Nephron progenitor cell (in vitro differentiated cells): ENCODE data around the gene PLEKHO1.

ENCODE experiments used
- DNase-seq: peaks from one replicate; pipeline ENCODE4 v3.0.0; 2021
- H3K27ac Mint-ChIP-seq: 2 replicates; pipeline ENCODE4 v1.8.0; 2021; ENCODE audit warnings: mild to moderate bottlenecking, moderate library complexity, mixed read lengths
- H3K27me3 Mint-ChIP-seq: 2 replicates; pipeline ENCODE4 v1.8.0; 2021; ENCODE audit warnings: mild to moderate bottlenecking, low read depth, mixed read lengths; ENCODE audit not compliant: poor library complexity
- H3K36me3 Mint-ChIP-seq: 2 replicates; pipeline ENCODE4 v1.8.0; 2021; ENCODE audit warnings: low read depth, mixed read lengths
- H3K4me1 Mint-ChIP-seq: 2 replicates; pipeline ENCODE4 v1.8.0; 2021; ENCODE audit warnings: mixed read lengths
- H3K4me3 Mint-ChIP-seq: 2 replicates; pipeline ENCODE4 v1.8.0; 2021; ENCODE audit warnings: mild to moderate bottlenecking, moderate library complexity, mixed read lengths
- H3K9me3 Mint-ChIP-seq: 2 replicates; pipeline ENCODE4 v1.8.0; 2021; ENCODE audit warnings: mild to moderate bottlenecking, moderate library complexity, mixed read lengths
- TF ChIP-seq, protein P1 (sequence below): fragments of 200-600 bp; sonication (generic); IDR thresholded peaks from 2 replicates; pipeline ENCODE4 v1.5.0; 2021; ENCODE audit warnings: antibody characterized with exemption

Gene PLEKHO1

GRCh38 chr1:150151291-150152181, 1.8 kb downstream of the PLEKHO1 start:
- Mint-ChIP-seq H3K27ac (peak overlapping the region; percentile 97), H3K9me3 (no peaks in the 10 kb centered on the region), H3K4me3 (peak overlapping the region; percentile 97), H3K27me3 (no peaks in the 10 kb centered on the region), H3K4me1 (peaks cover 82% of the 10 kb centered on the region), H3K36me3 (peaks cover 42% of the 10 kb centered on the region)
- DNase-seq: no peak
- TF ChIP-seq, protein P1, sequence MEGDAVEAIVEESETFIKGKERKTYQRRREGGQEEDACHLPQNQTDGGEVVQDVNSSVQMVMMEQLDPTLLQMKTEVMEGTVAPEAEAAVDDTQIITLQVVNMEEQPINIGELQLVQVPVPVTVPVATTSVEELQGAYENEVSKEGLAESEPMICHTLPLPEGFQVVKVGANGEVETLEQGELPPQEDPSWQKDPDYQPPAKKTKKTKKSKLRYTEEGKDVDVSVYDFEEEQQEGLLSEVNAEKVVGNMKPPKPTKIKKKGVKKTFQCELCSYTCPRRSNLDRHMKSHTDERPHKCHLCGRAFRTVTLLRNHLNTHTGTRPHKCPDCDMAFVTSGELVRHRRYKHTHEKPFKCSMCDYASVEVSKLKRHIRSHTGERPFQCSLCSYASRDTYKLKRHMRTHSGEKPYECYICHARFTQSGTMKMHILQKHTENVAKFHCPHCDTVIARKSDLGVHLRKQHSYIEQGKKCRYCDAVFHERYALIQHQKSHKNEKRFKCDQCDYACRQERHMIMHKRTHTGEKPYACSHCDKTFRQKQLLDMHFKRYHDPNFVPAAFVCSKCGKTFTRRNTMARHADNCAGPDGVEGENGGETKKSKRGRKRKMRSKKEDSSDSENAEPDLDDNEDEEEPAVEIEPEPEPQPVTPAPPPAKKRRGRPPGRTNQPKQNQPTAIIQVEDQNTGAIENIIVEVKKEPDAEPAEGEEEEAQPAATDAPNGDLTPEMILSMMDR: no peak

GRCh38 chr1:150152182-150152536, 2.4 kb downstream of the PLEKHO1 start:
- Mint-ChIP-seq H3K27me3 (no peaks in the 10 kb centered on the region), H3K27ac (peak overlapping the region; percentile 97), H3K4me3 (peak overlapping the region; percentile 97), H3K9me3 (no peaks in the 10 kb centered on the region), H3K4me1 (peaks cover 82% of the 10 kb centered on the region), H3K36me3 (peaks cover 48% of the 10 kb centered on the region)
- TF ChIP-seq, protein P1: no peak
- no peak for DNase-seq

DNA sequence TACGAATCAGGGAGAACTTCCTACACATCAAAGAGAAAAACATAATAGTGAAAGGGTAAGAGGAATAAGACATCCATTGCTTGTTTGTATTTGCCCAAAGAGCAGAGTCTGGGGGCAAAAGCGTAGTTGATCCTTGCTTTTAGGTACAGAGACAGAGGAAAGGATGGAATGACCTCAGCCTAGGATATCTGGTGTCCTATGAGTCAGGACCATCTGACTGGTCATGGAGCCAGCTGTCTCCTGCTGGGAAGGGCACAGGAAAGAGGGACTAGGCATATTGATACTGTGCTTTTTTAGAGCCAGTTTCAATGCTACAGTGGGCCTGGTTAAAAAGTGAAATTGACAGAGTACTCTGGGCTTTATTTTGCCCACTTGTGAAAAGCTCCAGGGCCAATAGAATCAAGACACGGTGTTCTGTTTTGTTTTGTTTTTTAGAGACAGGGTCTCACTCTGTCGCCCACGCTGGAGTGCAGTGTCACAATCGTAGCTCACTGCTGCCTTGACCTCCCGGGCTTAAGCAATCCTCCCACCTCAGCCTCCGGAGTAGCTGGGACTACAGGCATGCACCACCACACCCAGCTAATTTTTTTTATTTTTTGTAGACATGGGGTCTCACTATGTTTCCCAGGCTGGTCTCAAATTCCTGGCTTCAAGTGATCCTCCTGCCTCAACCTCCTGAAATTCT, 3.2 kb downstream of the PLEKHO1 start:
- Mint-ChIP-seq H3K4me1 (peaks cover 78% of the 10 kb centered on the region), H3K27me3 (no peaks in the 10 kb centered on the region), H3K9me3 (no peaks in the 10 kb centered on the region), H3K27ac (no peak overlapping the region), H3K4me3 (peak overlapping the region; percentile 97), H3K36me3 (peaks cover 56% of the 10 kb centered on the region)
- TF ChIP-seq, protein P1: no peak
- DNase-seq: no peak

DNA sequence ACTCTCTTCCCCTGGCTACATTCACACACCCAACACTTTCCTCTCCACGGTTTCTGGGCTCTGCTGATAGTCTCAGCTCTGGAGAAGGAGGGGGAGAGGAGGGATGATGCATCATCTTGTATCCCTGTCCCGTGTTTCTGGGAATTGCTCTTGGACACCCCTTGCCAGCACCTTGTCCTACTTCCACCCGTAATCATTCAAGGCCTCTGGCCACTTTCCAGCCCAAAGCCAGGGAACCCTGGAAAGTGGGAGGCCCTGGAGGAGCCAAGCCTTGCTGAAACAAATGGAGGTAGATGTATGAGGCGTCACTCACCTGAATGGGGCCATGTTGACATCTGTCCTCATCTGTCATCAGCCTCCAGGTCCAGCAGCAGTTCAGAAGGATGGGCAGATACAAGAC, 4.4 kb downstream of the PLEKHO1 start:
- Mint-ChIP-seq H3K27me3 (no peaks in the 10 kb centered on the region), H3K4me3 (peak overlapping the region; percentile 97), H3K4me1 (peaks cover 70% of the 10 kb centered on the region), H3K27ac (peak overlapping the region; percentile 92), H3K36me3 (peaks cover 67% of the 10 kb centered on the region), H3K9me3 (no peaks in the 10 kb centered on the region)
- DNase-seq: no peak
- TF ChIP-seq, protein P1: no peak

GRCh38 chr1:150155413-150156071, 5.8 kb downstream of the PLEKHO1 start:
- Mint-ChIP-seq H3K36me3 (peaks cover 81% of the 10 kb centered on the region), H3K27ac (peak overlapping the region; percentile 86), H3K4me3 (no peak overlapping the region), H3K27me3 (no peaks in the 10 kb centered on the region), H3K9me3 (no peaks in the 10 kb centered on the region), H3K4me1 (peaks cover 78% of the 10 kb centered on the region)
- no peak for DNase-seq
- TF ChIP-seq, protein P1: no peak
